HG03378 (cell line): Measurements from ENCODE around the gene OR10A2.
"Not testable (repeated sequence)": the region's sequence is repeated elsewhere in the genome, so short reads cannot be mapped to it uniquely, and the experiment has no call there.

ENCODE experiments used
- ATAC-seq: cut with Tn5 transposase; IDR thresholded peaks from one replicate; pipeline ENCODE4 v1.9.1; 2021; ENCODE audit warnings: mild to moderate bottlenecking, moderate library complexity; ENCODE audit not compliant: unreplicated experiment

OR10A2 gene

GRCh38 chr11:6882751-6883150 lies 19.9 kb downstream of the OR10A2 start:
- no peak for ATAC-seq

GRCh38 chr11:6887711-6888110 lies 24.9 kb downstream of the OR10A2 start:
- ATAC-seq: not testable (repeated sequence)

DNA sequence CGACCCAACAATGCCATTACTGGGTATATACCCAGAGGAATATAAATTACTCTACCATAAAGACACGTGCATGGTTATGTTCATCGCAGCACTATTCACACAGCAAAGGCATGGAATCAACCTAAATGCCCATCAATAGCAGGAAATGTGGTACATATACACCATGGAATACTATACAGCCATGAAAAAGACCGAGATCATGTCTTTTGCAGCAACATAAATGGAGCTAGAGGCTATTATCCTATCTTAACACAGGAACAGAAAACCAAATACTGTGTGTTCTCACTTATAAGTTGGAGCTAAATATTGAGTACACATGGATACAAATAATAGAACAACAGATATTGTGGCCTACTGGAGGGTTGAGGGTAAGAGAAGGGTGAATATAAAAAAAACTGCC lies 26.0 kb downstream of the OR10A2 start:
- no peak for ATAC-seq

GRCh38 chr11:6889835-6890234 lies 27.0 kb downstream of the OR10A2 start:
- no peak for ATAC-seq

DNA sequence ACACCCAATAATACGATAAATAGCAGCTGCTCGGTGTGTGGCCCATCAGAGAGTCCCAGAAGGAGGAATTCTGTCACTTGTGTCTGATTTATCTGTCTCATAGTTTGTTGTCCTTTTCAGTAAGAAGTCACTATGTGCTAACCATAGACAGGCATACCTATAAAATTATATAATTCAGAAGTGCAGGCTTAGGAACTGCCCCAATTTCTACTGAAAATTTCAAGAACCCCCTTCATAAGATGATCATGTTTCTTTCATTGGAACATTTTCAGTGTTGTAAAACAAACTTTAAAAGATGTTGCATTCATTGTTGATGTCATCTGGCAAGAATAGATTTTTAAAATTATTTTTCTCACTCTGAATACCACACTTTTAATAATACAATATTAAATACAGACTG lies 29.5 kb downstream of the OR10A2 start, which contains the start of gene OR2D2:
TSS of gene OR2D2 (minus strand) at position 101 of the 400 bp plus-strand sequence. CDS start at position 101, 0 bp downstream.
- no peak for ATAC-seq

- no peak for ATAC-seq
Observed at GRCh38 chr11:6894097-6894496, 31.2 kb downstream of the OR10A2 start.

DNA sequence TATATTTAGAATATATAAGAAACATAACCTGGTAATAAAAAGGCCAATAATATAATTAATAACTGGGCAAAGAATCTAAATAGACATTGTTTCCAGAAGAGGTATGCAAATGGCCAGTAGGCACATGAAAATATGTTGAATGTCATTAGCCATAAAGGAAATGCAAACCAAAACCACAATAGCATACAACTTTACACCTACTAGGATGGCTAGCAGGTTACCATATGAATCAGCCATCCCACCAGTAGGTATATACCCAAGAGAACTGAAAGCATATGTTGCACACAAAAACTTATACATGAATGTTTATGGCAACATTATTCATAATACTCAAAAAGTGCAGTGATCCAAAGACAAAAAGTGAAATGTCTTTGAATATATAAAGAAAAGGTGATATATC lies 32.2 kb downstream of the OR10A2 start:
- peak; percentile 95 for ATAC-seq

DNA sequence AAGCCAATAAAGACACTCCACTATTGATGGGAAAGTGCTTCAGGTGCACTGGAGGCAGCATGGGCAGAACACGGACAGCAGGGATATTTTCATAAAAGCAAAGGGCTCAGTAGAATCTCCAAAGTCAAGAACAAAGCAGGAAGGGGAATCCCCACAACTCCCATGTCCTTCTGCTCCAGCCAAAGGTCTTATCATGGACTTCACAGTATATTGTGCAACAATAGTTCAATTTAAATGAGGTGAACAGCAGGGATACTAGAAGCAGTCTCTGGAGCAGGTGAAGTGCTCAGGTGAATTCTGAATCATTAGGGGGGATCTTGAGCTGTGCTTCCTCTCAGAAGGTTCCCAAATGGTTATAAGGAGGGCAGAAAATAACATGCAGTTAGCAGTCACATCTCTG lies 36.1 kb downstream of the OR10A2 start:
- no peak for ATAC-seq

- no peak for ATAC-seq
Observed at GRCh38 chr11:6900327-6900999, 37.6 kb downstream of the OR10A2 start.

- ATAC-seq: not testable (repeated sequence)
Observed at GRCh38 chr11:6904804-6905203, 41.9 kb downstream of the OR10A2 start.

DNA sequence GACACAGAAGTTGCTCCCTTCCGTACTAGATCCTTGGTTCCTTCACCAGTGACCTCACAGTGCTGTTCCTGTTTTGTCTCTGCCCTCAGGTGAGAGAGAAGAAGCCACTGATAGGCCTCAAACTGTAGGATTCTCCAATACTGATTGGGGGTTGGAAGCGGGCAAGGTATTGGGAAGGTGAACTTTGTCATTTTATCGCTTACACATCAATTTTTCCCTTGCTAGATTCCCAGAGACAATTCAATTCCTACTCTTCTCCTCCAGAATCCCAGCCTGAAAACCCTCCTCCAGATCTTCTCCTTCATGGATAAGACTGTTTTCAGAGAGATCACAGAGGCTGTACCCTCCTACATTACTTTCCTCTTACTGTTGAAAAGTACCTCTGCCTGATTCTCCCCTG lies 48.5 kb downstream of the OR10A2 start:
- no peak for ATAC-seq

GRCh38 chr11:6911948-6912347 lies 49.1 kb downstream of the OR10A2 start:
- no peak for ATAC-seq

- ATAC-seq: no peak
Observed at GRCh38 chr11:6919698-6920097, 56.8 kb downstream of the OR10A2 start.

- ATAC-seq: no peak
Observed at GRCh38 chr11:6920702-6921101, 57.8 kb downstream of the OR10A2 start, which contains the start of gene OR2D3. OR2D3 (plus strand) TSS chr11:6921002; CDS start chr11:6921002, 0 bp downstream.
